Endometrial microvascular endothelial cells (primary cell): ENCODE measurements around the gene AKAP13. TPM values are rescaled to one million over a fixed set of nuclear protein-coding genes. Genes with fewer than 3 reads are reported as not detected.
"Not testable (repeated sequence)": the region's sequence is repeated elsewhere in the genome, so short reads cannot be mapped to it uniquely, and the experiment has no call there.

Source experiments
- in situ Hi-C: cut with HindIII; loops from 2 replicates; pipeline ENCODE4 v1.10.0; 2017; ENCODE audit warnings: low sequenced_read_pairs, low pct_unique_long_range_greater_than_20kb; ENCODE audit errors: inconsistent ontology term
- total RNA-seq: library from RNA; depleted of rRNA; stranded (reverse); fragments of >200 nt; gene quantifications from one replicate; pipeline ENCODE4 v1.2.3, GENCODE V29; 2015; ENCODE audit errors: inconsistent ontology term

AKAP13 gene
- total RNA-seq, 1 donor from 2014 or later = 27.7 TPM

DNA sequence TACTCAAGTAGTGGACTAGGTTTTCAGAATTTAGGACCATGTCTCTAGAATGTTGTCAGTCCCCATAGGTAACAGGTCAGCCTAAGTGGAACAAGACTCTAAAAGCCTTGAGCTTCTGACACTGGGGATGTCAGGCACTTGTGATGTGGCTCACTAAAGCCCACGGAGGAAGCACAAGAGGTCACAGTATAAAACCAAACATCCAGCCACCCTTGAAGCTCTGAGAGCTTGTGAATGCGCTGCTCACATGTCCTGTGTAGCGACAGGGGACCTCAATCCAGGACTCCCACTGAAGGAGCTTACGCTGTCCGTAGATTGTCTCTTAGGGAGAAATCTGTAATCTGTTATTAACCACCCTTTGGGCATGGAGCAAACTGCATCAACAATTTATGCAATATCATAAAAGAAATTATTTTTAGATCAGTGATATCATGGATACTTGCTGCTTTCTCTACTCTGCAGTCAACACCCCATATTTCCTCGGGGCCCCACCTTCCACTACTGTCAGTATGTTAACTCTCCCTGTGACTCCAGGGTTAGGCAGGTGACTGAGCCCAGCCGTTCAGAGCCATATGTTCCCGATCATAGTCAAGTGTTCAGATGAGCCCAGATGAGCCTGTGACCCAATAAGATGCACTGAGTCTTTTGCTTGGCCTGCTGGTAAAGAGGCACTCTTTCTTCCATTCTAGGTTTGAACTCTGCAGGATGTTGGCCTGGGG, 32.2 kb upstream of the AKAP13 start:
- in situ Hi-C loops = not testable (repeated sequence)

DNA sequence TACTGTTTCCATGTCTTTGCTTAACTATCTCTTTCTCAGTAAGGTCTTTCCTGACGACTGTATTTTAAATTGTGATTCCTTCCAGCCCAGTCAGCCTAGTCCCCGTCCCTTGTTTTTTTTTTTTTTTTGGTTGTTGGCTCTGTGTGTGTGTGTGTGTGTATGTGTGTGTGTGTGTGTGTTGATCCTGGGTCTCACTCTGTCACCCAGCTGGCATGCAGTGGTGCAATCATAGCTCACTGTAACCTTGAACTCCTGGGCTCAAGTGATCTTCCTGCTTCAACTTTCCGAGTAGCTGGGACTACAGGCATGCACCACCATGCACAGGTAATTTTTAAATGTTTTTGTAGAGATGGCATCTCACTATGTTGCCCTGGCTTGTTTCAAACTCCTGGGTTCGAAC, 31.3 kb upstream of the AKAP13 start:
- in situ Hi-C loops = not testable (repeated sequence)

DNA sequence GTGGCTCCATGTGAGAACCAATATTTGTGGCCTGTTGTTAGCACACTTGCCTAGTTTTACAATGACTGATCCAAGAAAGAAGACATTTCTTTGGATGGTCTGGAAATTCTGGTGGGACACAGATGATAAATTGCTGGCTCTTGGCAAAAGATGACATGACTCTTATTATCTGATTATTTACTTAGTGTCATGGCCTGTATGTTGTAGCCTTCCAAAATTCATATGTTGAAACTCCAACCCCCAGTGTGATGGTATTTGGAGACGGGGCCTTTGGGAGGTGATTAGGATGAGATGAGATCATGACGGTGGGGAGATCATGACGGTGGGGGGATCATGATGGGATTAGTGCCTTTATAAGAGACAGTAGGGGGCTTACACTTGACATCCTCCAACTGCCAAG, 30.0 kb upstream of the AKAP13 start:
- in situ Hi-C loops = no loop called here

DNA sequence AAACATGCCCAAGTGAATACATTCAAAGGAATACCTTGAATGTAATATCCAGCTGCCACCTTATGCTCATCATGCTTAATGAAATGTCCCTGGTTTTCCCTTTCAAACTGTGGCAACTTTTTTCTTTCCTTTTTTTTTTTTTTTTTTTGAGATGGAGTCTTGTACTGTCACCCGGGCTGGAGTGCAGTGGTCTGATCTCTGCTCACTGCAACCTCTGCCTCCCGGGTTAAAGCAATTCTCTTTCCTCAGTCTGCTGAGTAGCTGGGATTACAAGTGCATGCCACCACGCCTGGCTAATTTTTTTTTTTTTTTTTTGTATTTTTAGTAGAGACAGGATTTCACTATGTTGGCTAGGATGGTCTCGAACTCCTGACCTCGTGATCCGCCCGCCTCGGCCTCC, 28.9 kb upstream of the AKAP13 start:
- in situ Hi-C loops = not testable (repeated sequence)

DNA sequence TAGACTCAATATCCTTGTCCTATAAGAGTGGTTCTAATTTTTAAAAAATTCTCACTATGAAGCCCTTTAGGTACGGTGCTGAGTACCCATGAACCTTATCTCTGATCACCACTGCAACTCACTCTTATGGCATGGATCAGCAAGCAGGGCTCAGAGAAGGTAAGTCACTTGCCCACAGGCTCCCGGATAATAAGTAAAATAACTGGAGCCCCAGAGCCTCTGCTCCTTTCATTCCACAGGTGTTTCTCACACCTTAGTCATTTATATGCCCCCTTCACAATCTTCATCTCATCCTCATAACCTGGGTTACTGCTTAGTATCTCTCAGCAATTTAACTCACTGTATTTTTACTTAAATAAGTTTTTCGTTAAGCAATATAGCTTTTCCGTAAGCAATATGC, 28.4 kb upstream of the AKAP13 start:
- in situ Hi-C loops = no loop called here

DNA sequence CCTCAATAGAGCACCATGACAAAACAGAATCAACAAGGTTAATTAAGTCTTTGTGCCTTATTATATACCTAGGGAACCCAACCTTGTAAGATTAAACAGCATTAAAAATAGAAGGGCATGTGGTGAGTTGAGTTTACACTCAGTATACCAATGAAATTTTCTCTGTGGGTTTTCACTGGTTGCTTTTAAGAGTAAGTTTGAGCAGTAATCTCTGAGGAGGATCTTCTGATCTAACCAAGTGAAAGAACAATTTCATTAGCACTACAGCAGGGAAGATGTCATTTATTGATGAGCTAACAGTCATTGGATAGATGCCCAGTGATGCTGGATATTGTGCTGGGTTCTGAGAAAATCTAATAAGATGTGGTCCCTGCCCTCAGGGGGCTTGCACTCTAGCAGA, 26.9 kb upstream of the AKAP13 start:
- in situ Hi-C loops = no loop called here

DNA sequence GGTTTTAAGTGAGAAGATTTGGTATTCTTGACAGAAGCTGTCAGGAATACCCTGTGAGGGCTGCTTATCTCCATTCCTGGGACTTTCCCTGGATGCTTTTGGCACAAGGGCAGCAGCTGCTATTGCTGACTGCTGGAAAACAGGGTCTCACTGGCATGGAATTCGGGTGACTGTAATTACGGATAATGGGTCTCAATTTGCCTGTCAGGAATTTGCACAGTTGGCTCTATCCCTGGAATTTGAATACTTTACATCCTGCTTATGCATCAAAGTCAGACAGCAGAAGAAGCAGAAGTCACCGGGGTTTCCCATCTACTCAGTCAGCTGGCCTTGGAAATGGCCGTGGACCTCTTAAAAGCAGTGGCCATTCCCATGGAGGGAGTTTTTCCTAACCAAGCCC, 25.9 kb upstream of the AKAP13 start:
- in situ Hi-C loops = no loop called here

DNA sequence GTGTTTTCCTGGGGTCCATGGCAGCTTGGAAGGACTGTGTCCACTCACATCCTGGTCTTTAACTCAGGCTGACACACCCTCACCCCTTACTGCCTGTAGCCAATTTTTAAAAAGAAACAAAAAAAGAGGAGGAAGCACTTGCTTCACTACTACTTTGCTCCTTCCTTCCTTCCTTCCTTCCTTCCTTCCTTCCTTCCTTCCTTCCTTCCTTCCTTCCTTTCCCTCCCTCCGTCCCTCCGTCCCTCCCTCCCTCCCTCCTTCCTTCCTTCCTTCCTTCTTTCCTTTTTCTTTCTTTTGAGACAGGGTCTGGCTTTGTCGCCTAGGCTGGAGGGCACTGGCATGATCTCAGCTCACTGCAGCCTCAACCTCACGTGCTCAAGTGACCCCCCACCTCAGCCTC, 25.5 kb upstream of the AKAP13 start:
- in situ Hi-C loops = no loop called here

DNA sequence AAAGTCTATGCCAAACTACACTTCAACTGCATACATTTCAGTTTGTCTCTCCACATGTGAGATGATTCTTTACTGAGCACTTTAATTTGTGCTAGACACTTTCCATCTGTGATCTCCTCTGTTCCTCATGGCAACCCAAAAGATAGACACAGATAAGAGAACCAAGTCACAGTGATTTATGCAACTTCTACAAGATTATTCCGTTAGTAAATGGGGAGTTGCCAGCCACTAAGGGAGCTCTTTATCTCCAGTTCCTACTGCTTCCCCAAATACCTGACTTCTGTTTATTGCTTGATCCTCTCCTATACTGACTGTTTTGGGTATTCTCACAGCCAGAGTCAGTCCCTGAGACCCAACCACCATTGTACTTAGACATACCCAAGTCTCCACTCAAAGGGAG, 24.1 kb upstream of the AKAP13 start:
- in situ Hi-C loops = no loop called here

DNA sequence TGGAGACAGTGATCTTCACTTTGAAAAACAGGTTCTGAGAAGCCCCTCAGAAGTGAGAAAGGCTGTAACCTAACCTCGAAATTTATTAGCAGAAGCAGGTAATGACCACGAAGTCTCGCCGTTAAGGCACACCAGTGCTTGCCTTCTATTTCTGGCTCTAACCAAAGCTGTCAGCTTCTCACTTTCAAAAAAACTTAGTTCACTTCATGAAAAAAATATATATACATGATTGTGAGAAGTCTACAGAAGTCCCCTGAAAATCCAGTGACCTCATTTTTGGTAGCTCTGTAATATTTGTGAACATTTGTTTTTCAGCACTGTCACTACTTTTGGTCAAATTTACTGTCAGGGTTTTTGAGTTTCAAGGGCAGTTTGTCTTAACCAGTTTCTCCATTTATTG, 19.1 kb upstream of the AKAP13 start:
- in situ Hi-C loops = no loop called here

DNA sequence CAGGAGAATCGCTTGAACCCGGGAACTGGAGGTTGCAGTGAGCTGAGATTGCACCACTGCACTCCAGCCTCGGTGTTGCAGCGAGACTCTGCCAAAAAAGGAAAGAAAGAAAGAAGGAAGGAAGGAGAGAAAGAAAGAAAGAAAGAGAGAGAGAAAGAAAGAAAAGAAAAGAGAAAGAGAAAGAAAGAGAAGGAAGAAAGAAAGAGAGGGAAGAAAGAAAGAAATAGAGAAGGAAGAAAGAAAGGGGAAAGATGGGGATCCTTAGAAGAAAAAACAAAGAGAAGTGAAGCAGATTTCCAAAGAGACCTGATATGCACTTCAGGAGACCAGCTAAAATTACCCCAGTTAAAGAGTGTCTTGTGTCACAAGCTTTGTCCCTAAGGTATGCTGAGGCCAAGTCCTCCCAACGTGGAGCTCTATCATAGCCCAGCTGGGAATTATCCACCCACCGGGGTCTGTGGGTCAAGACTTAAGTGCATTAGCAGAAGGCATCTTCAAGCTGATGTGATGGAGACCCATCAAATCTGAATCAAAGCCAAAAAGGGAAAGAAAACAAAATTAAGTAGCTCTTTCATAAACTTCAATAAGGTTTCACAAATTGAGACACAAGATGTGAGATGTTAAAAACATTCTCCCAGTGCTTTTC, 17.8 kb upstream of the AKAP13 start:
- in situ Hi-C loops = no loop called here

DNA sequence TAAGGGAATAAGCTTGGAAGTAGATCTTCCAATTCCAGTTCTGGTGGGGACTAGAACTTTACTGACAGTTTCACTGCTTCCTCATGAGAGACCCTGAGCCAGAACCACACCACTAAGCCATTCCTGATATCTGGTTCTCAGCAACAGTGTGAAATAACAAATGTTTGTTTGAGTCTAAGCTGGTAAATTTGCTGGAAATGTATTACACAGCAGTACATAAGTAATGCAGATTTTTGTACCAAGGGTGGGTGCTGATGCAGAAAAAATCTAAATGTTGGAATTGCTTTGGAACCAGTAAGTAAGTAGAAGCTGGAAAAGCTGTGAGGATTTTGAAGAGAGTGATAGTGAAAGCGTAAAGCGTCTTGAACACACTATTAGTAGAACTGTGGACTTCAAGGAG, 14.4 kb upstream of the AKAP13 start:
- in situ Hi-C loops = no loop called here

DNA sequence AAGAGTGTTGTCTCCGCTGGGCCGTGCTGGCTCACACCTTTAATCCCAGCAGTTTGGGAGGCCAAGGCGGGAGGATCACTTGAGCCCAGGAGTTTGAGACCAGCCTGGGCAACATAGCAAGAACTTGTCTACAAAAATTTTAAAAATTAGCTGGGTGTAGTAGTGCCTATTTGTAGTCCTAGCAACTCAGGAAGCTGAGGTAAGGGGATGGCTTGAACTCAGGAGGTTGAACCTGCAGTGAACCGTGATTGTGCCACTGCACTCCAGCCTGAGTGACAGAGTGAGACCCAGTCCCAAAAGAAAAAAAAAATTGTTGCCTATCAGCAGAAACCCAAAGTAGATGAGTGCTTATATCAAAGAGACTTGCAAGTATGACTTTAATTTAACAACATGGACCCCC, 12.7 kb upstream of the AKAP13 start:
- in situ Hi-C loops = no loop called here

DNA sequence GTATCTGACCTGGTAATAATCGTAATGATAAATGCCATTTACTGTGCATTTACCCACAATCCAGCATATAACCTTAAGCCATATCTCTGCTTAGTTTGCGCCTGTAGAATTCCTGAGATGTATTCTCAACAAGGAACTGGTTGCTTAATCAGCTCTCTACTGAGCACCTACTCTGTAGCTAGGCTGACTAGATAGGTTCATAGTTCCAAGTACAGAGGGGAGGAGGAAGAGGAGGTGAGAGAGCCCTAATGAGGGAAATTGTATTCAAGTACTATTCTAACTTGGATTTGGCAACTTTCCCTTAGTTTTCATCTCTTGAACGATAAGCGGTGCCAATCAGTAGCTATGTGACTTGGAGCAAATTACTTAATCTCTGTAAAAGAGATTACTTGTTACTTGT, 5.6 kb upstream of the AKAP13 start:
- in situ Hi-C loops = no loop called here

DNA sequence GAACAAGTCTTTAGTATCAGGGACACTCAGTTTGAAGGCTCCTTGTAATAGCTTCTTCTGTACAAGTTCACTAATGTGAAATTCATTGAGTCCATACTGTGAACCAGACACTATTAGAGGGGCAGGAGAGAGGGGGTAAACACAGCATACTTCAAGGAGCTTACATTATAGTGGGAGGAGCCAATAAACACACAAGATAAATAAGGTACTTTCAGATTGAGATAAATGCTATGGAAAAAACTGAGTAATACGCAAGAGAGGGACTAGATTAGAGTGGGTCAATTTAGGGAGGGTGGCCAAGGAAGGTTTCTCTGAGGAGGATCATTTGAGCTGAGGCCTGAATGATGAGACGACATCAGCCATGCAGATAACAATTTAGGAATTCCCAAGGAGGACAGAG, 3.1 kb upstream of the AKAP13 start:
- in situ Hi-C loops = no loop called here

DNA sequence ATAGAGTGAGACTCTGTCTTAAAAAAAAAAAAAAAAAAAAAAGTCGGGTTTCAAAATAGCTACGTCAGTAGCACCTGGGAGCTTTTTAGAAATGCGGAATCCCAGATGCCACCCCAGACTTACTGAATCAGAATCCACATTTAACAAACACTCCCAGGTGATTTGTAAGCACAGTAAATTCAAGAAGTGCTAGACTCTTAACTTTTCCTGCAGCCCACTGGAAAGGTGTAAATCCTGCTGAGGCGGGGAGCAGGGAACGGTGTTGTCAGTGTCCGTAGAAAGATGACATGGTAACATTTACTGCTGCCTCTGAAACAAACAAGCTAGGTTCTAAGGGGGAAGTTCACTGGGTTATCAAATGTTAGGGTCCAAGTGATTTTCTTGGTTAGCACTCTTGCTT, 2.4 kb upstream of the AKAP13 start:
- in situ Hi-C loops = no loop called here

DNA sequence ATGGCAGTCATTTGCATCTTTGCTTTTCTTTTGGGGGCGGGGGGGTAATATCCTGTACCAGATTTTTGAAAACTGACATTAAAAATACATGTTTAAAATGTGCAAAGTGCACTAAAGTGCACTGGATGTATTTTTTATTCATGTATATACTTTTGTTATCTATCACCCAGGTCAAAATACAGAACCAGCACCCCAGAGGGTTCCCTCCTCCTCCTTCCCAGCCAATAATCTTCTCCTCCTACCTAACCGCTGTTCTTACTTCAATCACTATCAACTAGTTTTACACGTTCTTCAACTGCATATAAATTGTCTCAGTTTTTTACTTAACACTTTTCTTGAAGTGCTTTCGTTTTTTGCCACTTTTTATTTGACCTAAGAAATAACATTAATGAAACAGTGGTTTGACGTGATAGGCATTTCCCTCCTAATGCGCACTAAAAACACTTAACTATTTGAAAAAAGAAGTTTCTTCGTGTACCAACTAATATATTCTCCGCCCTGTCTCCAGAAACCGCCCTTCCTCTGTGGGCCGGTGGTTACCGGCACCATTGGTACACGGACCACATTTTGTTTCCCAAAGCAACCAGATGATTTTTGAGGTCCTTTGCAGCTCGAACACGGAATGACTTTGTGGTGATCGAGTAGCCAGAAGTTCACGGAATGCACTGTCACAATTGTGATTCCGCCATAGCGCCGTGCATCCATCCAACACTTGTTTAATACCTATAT, 836 bp upstream of the AKAP13 start:
- in situ Hi-C loops = no loop called here

DNA sequence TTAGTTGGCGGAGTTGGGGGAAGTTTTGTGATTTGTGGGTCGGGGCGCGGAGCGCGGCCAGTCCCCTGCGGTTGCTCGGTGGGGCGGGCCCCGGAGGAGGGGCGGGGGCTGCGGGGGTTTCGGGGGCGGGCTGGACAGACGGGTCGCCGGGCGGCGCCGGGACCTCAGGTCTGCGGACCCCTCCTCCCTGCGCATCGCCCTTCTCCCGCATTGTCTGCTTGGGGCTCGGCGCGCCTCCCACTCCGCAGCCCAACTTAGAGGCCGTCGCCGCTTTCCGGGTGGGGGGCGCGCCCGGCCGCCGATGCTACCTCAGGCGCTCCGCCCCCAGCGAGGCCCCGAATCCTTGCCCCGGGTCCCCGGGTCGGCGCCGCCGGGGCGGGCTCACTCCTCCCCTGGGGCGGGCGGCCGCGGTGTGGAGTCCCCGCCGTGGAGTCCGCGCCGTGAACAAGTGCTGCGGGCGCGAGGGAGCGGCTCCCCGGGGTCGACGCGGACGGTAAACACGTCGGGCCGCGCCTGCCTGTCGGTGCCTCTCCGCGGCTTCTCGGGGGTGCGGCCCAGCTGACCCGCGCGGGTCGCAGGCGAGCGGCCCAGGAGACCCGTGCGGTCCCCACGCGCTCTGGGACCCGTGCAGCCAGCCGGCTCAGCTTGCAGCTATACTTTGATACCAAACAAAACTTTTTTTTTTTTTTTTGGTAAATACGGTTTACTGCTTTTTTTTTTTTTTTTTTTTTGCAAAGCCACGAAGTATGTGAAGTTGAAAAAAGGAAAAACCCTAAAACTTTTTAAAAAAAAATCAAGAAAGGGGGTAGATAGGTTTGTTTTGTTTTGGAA, 624 bp downstream of the AKAP13 start:
- in situ Hi-C loops = no loop called here
